GM12878 (cell line): Measurements from ENCODE around the gene RIMBP2. TPM values are rescaled to one million over a fixed set of nuclear protein-coding genes. Genes with fewer than 3 reads are reported as not detected.

ENCODE experiments used
- ATAC-seq: fragments of 200-7000 bp; cut with Tn5 transposase; 3 replicates; pipeline ENCODE4 v1.9.1; 2020; ENCODE audit warnings: mild to moderate bottlenecking, moderate library complexity
- BruUV-seq: library from RNA; stranded (reverse); fragments of 400-500 nt; replicated peaks from 2 replicates; lab custom pipeline; 2021; lab: Mats Ljungman, UMichigan
- CTCF ChIA-PET: fragments of 300-600 bp; sonication (Branson Sonifier 250); formaldehyde crosslinking; extraction: SDS; loops from one replicate; lab custom pipeline; 2021; ENCODE audit warnings: inconsistent platforms; lab: Yijun Ruan, JAX
- POLR2A ChIA-PET: fragments of 350-600 bp; formaldehyde crosslinking; extraction: SDS; loops from one replicate; lab custom pipeline; 2021; ENCODE audit warnings: inconsistent platforms; lab: Charles Lee
- RAD21 ChIA-PET: fragments of 300-600 bp; sonication (Branson Sonifier 250); formaldehyde crosslinking; loops from one replicate; lab custom pipeline; 2023; ENCODE audit warnings: antibody characterized with exemption; ENCODE audit not compliant: unreplicated experiment; lab: Charles Lee
- SMC1A ChIA-PET: fragments of 300-600 bp; sonication (Branson Sonifier 250); formaldehyde crosslinking; loops from one replicate; lab custom pipeline; 2023; ENCODE audit not compliant: unreplicated experiment, uncharacterized antibody; lab: Charles Lee
- DNase-seq: peaks from one replicate; pipeline ENCODE4 v3.0.0-alpha.2; 2011; ENCODE audit warnings: low read depth, low spot score
- FAIRE-seq: peaks from 3 replicates; lab custom pipeline; 2011; peaks lifted over from hg19 to GRCh38; lab: Jason Lieb, UNC
- H2AFZ ChIP-seq: 2 replicates; pipeline ENCODE4 v1.6.0; 2011; ENCODE audit warnings: low read depth, low read length, control low read depth; ENCODE audit not compliant: control insufficient read depth
- H3K27ac ChIP-seq: 2 replicates; pipeline ENCODE4 v1.5.1; 2011; ENCODE audit warnings: control low read depth; ENCODE audit not compliant: control insufficient read depth, insufficient read depth
- H3K27me3 ChIP-seq, 2 experiments: replicated peaks in 1 of 2; 2 replicates each; pipeline versions ENCODE4 v1.6.0 to v1.6.1; 2011; ENCODE audit warnings: low read length in 1 of 2; ENCODE audit not compliant: control insufficient read depth in 2 of 2, insufficient read depth in 2 of 2
- H3K36me3 ChIP-seq, 2 experiments: 2 replicates each; pipeline ENCODE4 v1.5.1; 2011; ENCODE audit warnings: low read length in 1 of 2; ENCODE audit not compliant: control insufficient read depth in 2 of 2, insufficient read depth in 2 of 2
- H3K4me1 ChIP-seq: 2 replicates; pipeline ENCODE4 v1.6.1; 2011; ENCODE audit warnings: mild to moderate bottlenecking, low read length, moderate library complexity, mixed read lengths; ENCODE audit not compliant: control insufficient read depth, insufficient read depth
- H3K4me2 ChIP-seq: 2 replicates; pipeline ENCODE4 v1.6.0; 2011; ENCODE audit warnings: control low read depth; ENCODE audit not compliant: control insufficient read depth, insufficient read depth
- H3K4me3 ChIP-seq: fragments of 200-600 bp; sonication (generic); 2 replicates; pipeline ENCODE4 v1.5.1; 2016
- H3K79me2 ChIP-seq: 2 replicates; pipeline ENCODE4 v1.6.0; 2011; ENCODE audit warnings: low read length; ENCODE audit not compliant: control insufficient read depth, insufficient read depth
- H3K9ac ChIP-seq: 2 replicates; pipeline ENCODE4 v1.8.0; 2011; ENCODE audit warnings: low read length, control low read depth, mixed read lengths; ENCODE audit not compliant: control insufficient read depth, insufficient read depth
- H3K9me3 ChIP-seq: replicated peaks from 3 replicates; pipeline ENCODE4 v1.5.1; 2011; ENCODE audit warnings: mild to moderate bottlenecking, low read length; ENCODE audit not compliant: control insufficient read depth, insufficient read depth
- H4K20me1 ChIP-seq: 2 replicates; pipeline ENCODE4 v1.6.0; 2011; ENCODE audit not compliant: control insufficient read depth, insufficient read depth
- BHLHE40 ChIP-seq, 2 experiments: fragments of 450-650 bp in 1 of 2; IDR thresholded peaks; 2 replicates each; pipeline ENCODE4 v1.6.1; 2011 to 2017; ENCODE audit warnings: low read depth in 2 of 2, borderline replicate concordance in 1 of 2, improper control_type of control experiment in 1 of 2, low read length in 1 of 2, mild to moderate bottlenecking in 1 of 2
- CBFB ChIP-seq: IDR thresholded peaks from 2 replicates; pipeline ENCODE4 v1.6.1; 2016; ENCODE audit warnings: antibody characterized with exemption, low read depth
- CBX3 ChIP-seq: fragments of 200-600 bp; sonication (generic); IDR thresholded peaks from 2 replicates; pipeline ENCODE4 v1.6.1; 2016; ENCODE audit warnings: low read depth, borderline replicate concordance
- CREB1 ChIP-seq: IDR thresholded peaks from 2 replicates; pipeline ENCODE4 v1.6.1; 2012; ENCODE audit warnings: low read depth, mild to moderate bottlenecking, inconsistent platforms
- DPF2 ChIP-seq: fragments of 450-650 bp; IDR thresholded peaks from 2 replicates; pipeline ENCODE4 v1.6.1; 2017; ENCODE audit warnings: mild to moderate bottlenecking
- EZH2 ChIP-seq: IDR thresholded peaks from 2 replicates; pipeline ENCODE4 v1.6.1; 2012; ENCODE audit warnings: low read depth, mild to moderate bottlenecking, control low read depth, inconsistent platforms, low read length, borderline replicate concordance; ENCODE audit not compliant: control insufficient read depth
- GABPA ChIP-seq: IDR thresholded peaks from 2 replicates; pipeline ENCODE4 v1.6.1; 2014; ENCODE audit warnings: antibody characterized with exemption, low read depth, mild to moderate bottlenecking, inconsistent platforms
- HDAC6 ChIP-seq: fragments of 200-600 bp; sonication (generic); IDR thresholded peaks from one replicate; pipeline ENCODE4 v1.8.0; 2017; ENCODE audit warnings: antibody characterized with exemption; ENCODE audit not compliant: unreplicated experiment
- HDGF ChIP-seq: fragments of 450-650 bp; IDR thresholded peaks from 2 replicates; pipeline ENCODE4 v1.6.1; 2016; ENCODE audit warnings: antibody characterized with exemption
- IRF3 ChIP-seq: fragments of 450-650 bp; IDR thresholded peaks from 2 replicates; pipeline ENCODE4 v1.6.1; 2014; ENCODE audit warnings: mild to moderate bottlenecking
- MTA2 ChIP-seq: fragments of 450-650 bp; IDR thresholded peaks from 2 replicates; pipeline ENCODE4 v1.6.1; 2016; ENCODE audit warnings: low read depth, mild to moderate bottlenecking, moderate library complexity
- NRF1 ChIP-seq: conservative IDR thresholded peaks from 2 replicates; pipeline ENCODE4 v1.6.1; 2011; ENCODE audit warnings: mild to moderate bottlenecking, low read depth, low read length, improper control_type of control experiment
- RCOR1 ChIP-seq: conservative IDR thresholded peaks from 2 replicates; pipeline ENCODE4 v1.6.1; 2012; ENCODE audit warnings: low read depth, low read length, improper control_type of control experiment
- SIX5 ChIP-seq: IDR thresholded peaks from 2 replicates; pipeline ENCODE4 v1.6.1; 2011; ENCODE audit warnings: mild to moderate bottlenecking, low read depth, low read length, moderate library complexity; ENCODE audit not compliant: severe bottlenecking
- SMARCA5 ChIP-seq: fragments of 450-650 bp; IDR thresholded peaks from 2 replicates; pipeline ENCODE4 v1.6.1; 2017; ENCODE audit warnings: mild to moderate bottlenecking
- SMC3 ChIP-seq: IDR thresholded peaks from 2 replicates; pipeline ENCODE4 v1.6.1; 2011; ENCODE audit warnings: low read length, improper control_type of control experiment, borderline replicate concordance
- SUPT20H ChIP-seq: IDR thresholded peaks from 2 replicates; pipeline ENCODE4 v1.6.1; 2011; ENCODE audit warnings: low read depth, mild to moderate bottlenecking, low read length, moderate library complexity, borderline replicate concordance; ENCODE audit not compliant: control insufficient read depth
- USF1 ChIP-seq: IDR thresholded peaks from 2 replicates; pipeline ENCODE4 v1.6.1; 2011; ENCODE audit warnings: borderline replicate concordance, low read depth, mild to moderate bottlenecking, moderate library complexity, mixed read lengths, low read length; ENCODE audit not compliant: insufficient read depth; ENCODE audit errors: extremely low read length
- ZNF207 ChIP-seq: fragments of 450-650 bp; IDR thresholded peaks from 2 replicates; pipeline ENCODE4 v1.6.1; 2014; ENCODE audit warnings: antibody characterized with exemption, mild to moderate bottlenecking, borderline replicate concordance
- ZNF384 ChIP-seq: IDR thresholded peaks from 2 replicates; pipeline ENCODE4 v1.6.1; 2012; ENCODE audit warnings: low read depth, mild to moderate bottlenecking, low read length, improper control_type of control experiment, borderline replicate concordance
- ZZZ3 ChIP-seq: IDR thresholded peaks from 2 replicates; pipeline ENCODE4 v1.6.1; 2011; ENCODE audit warnings: low read depth; ENCODE audit not compliant: control insufficient read depth, insufficient read length
- WGBS: methylation state at CpG from one replicate; pipeline ENCODE4 v1.1.6; 2016; ENCODE audit warnings: low lambda C conversion rate; ENCODE audit not compliant: insufficient replicate concordance, insufficient coverage; ENCODE audit errors: missing lambda C conversion rate; 5-methylcytosine and 5-hydroxymethylcytosine counted together
- in situ Hi-C: fragments of 300-500 bp; cut with MboI; formaldehyde crosslinking; loops from 9 replicates; pipeline ENCODE4 v1.14.3; 2018; ENCODE audit warnings: mixed read lengths
- intact Hi-C: fragments of 100-400 bp; cut with micrococcal nuclease; formaldehyde crosslinking; loops from one replicate; pipeline ENCODE4 v1.14.2; 2022; ENCODE audit not compliant: unreplicated experiment
- polyA plus RNA-seq, 11 experiments: library from polyadenylated mRNA; depleted of rRNA in 4 of 11; unstranded in 6 of 11; stranded (reverse) in 5 of 11; fragments of >200 nt; fragmentation: Nextera tagmentation in 4 of 11; fragmentation: Illumina TruSeq in 1 of 11; extraction: Ambion mirVana in 4 of 11; extraction: Trizol in 1 of 11; gene quantifications; 1 replicate in 1 of 11; 2 replicates in 10 of 11; pipeline versions ENCODE4 v1.2.1 to v1.2.3, GENCODE V29; 2011 to 2016; ENCODE audit warnings: inconsistent platforms in 2 of 11, missing spikeins in 2 of 11, low read depth in 1 of 11
- total RNA-seq, 4 experiments: library from RNA; depleted of rRNA in 3 of 4; stranded (reverse); fragments of >200 nt in 3 of 4; fragmentation: Illumina TruSeq in 1 of 4; extraction: Trizol in 1 of 4; gene quantifications; 2 replicates each; pipeline versions ENCODE4 v1.2.1 to v1.2.3, GENCODE V29; 2013 to 2021
- TF ChIP-seq, protein P1 (sequence below): IDR thresholded peaks from 2 replicates; pipeline ENCODE4 v1.6.1; 2012; ENCODE audit warnings: low read depth, low read length, improper control_type of control experiment
- TF ChIP-seq, protein P2 (sequence below): IDR thresholded peaks from 2 replicates; pipeline ENCODE4 v1.6.1; 2012; ENCODE audit warnings: low read length, inconsistent platforms

RIMBP2 gene
- total and polyA plus RNA-seq, 10 of the 15 experiments (the other 5 are each of a cell fraction or from before 2014, with no cell fraction given) = 0.04 to 2.9 (median 0.07) TPM; not detected in 1

DNA sequence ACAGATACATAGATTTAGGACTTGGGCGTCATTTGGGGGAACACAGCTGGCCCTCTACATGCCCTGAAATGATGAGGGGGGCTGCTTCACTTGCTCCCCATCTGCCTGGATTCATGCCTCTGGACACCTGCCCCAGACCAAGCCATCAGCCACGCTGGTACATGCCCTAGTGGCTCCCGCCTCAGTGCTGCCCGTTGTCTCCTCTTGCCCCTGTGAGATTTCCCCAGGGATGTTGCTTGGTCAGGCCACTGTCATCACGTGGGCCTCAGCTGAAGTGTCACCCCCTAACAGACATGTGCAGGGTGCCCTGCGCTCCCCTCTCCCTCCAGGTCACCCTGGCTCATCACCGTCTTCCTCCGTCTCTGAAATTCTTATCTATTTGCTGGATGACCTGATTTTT is 220.9 kb downstream of the RIMBP2 start (continued):
- TF ChIP-seq HDAC6 (no peak), IRF3 (no peak), SIX5 (no peak), ZNF384 (no peak)
- TF ChIP-seq, all 136 proteins: peak for 0

- RAD21 ChIA-PET = no interaction called here
- intact Hi-C loops = no loop called here
- POLR2A ChIA-PET = no interaction called here
- no TSS peak for BruUV-seq
- Histone ChIP-seq H3K4me1 (no peaks in the 10 kb centered on the region), H3K9ac (no peak overlapping the region), H2AFZ (no peak overlapping the region), H3K4me2 (no peak overlapping the region), H3K9me3 (no peaks in the 10 kb centered on the region; the same call in 2 of the 3 replicates), H3K27me3 (no peaks in the 10 kb centered on the region), H3K79me2 (no peaks in the 10 kb centered on the region), H3K27ac (no peak overlapping the region), H4K20me1 (no peaks in the 10 kb centered on the region), H3K4me3 (no peak overlapping the region), H3K36me3 (no peaks in the 10 kb centered on the region)
- in situ Hi-C loops = no loop called here
- CTCF ChIA-PET = no interaction called here
- SMC1A ChIA-PET = no interaction called here
- DNase-seq (no peak), FAIRE-seq (no peak), ATAC-seq (no peak)
- 71% methylated on average over 8 of the region's 8 CpGs for WGBS
- TF ChIP-seq, protein P1, sequence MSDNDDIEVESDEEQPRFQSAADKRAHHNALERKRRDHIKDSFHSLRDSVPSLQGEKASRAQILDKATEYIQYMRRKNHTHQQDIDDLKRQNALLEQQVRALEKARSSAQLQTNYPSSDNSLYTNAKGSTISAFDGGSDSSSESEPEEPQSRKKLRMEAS = no peak
- no peak for TF ChIP-seq MTA2
- TF ChIP-seq DPF2 = no peak
- no peak for TF ChIP-seq CREB1
- TF ChIP-seq CBFB = no peak
- TF ChIP-seq BHLHE40 (IDR thresholded peaks at IDR 0.05; ENCODE audit: borderline replicate concordance in 1 of 2, low read depth in 2 of 2, low read length in 1 of 2) = no peak
- TF ChIP-seq HDGF = no peak
- no peak for TF ChIP-seq USF1
- TF ChIP-seq SMARCA5 = no peak
- no peak for TF ChIP-seq ZZZ3
- no peak for TF ChIP-seq SMC3
- TF ChIP-seq SUPT20H = no peak
- TF ChIP-seq EZH2 = no peak
- TF ChIP-seq ZNF207 = no peak
- TF ChIP-seq, protein P2, sequence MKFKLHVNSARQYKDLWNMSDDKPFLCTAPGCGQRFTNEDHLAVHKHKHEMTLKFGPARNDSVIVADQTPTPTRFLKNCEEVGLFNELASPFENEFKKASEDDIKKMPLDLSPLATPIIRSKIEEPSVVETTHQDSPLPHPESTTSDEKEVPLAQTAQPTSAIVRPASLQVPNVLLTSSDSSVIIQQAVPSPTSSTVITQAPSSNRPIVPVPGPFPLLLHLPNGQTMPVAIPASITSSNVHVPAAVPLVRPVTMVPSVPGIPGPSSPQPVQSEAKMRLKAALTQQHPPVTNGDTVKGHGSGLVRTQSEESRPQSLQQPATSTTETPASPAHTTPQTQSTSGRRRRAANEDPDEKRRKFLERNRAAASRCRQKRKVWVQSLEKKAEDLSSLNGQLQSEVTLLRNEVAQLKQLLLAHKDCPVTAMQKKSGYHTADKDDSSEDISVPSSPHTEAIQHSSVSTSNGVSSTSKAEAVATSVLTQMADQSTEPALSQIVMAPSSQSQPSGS = no peak
- no peak for TF ChIP-seq RCOR1
- TF ChIP-seq NRF1 = no peak
- TF ChIP-seq CBX3 = no peak
- TF ChIP-seq GABPA = no peak
Measured at GRCh38 chr12:130494736-130495135, 221.4 kb downstream of the RIMBP2 start.
